HepG2 (cell line): ENCODE results near the gene NR2F6. TPM values are rescaled to one million over a fixed set of nuclear protein-coding genes. Genes with fewer than 3 reads are reported as not detected.

Experiments used
- HDAC1 ChIP-seq: sonication (generic); formaldehyde crosslinking; IDR thresholded peaks from 2 replicates; pipeline ENCODE4 v1.5.1; 2020; ENCODE audit warnings: mild to moderate bottlenecking, missing genetic modification reagents
- HNF4G ChIP-seq, 2 experiments: sonication (generic) in 1 of 2; formaldehyde crosslinking in 1 of 2; IDR thresholded peaks; 2 replicates each; pipeline versions ENCODE4 v1.4.0 to v1.6.1; 2011 to 2020; ENCODE audit warnings: borderline replicate concordance in 2 of 2, low read depth in 2 of 2, mild to moderate bottlenecking in 2 of 2, low read length in 1 of 2, missing genetic modification reagents in 1 of 2, moderate library complexity in 1 of 2
- HNRNPK ChIP-seq: fragments of 200-400 bp; formaldehyde crosslinking; IDR thresholded peaks from 2 replicates; pipeline ENCODE4 v1.6.1; 2018; ENCODE audit warnings: low read length, low read depth, moderate library complexity, mild to moderate bottlenecking; ENCODE audit not compliant: poor library complexity, severe bottlenecking
- HOXA3 ChIP-seq: sonication (generic); formaldehyde crosslinking; IDR thresholded peaks from 2 replicates; pipeline ENCODE4 v1.5.0; 2020; ENCODE audit warnings: missing genetic modification reagents
- KDM1A ChIP-seq: IDR thresholded peaks from 2 replicates; pipeline ENCODE4 v1.6.1; 2016; ENCODE audit warnings: missing compliant biosample characterization
- KDM5A ChIP-seq: fragments of 200-600 bp; sonication (generic); IDR thresholded peaks from 2 replicates; pipeline ENCODE4 v1.7.0; 2018; ENCODE audit warnings: antibody characterized with exemption, mild to moderate bottlenecking, low read length, borderline replicate concordance
- KDM5B ChIP-seq: sonication (generic); formaldehyde crosslinking; IDR thresholded peaks from 2 replicates; pipeline ENCODE4 v1.4.0; 2020; ENCODE audit warnings: missing genetic modification reagents, mild to moderate bottlenecking, borderline replicate concordance
- KLF16 ChIP-seq, 2 experiments: sonication (generic) in 1 of 2; formaldehyde crosslinking in 1 of 2; IDR thresholded peaks; 2 replicates each; pipeline versions ENCODE4 v1.6.1 to v1.8.0; 2016 to 2023; ENCODE audit warnings: missing genetic modification reagents in 2 of 2, missing compliant biosample characterization in 1 of 2
- LBX2 ChIP-seq: sonication (generic); formaldehyde crosslinking; IDR thresholded peaks from 2 replicates; pipeline ENCODE4 v1.5.0; 2020; ENCODE audit warnings: missing genetic modification reagents, mild to moderate bottlenecking, borderline replicate concordance
- MTA1 ChIP-seq: sonication (generic); formaldehyde crosslinking; IDR thresholded peaks from 2 replicates; pipeline ENCODE4 v1.4.0; 2020; ENCODE audit warnings: missing genetic modification reagents, mild to moderate bottlenecking, borderline replicate concordance
- NR2F6 ChIP-seq, 2 experiments: IDR thresholded peaks; 2 replicates each; pipeline ENCODE4 v1.6.1; 2016; ENCODE audit warnings: antibody characterized with exemption in 1 of 2, mild to moderate bottlenecking in 1 of 2
- ONECUT2 ChIP-seq: sonication (generic); formaldehyde crosslinking; IDR thresholded peaks from 2 replicates; pipeline ENCODE4 v1.4.0; 2020; ENCODE audit warnings: missing genetic modification reagents
- PPARG ChIP-seq: conservative IDR thresholded peaks from 2 replicates; pipeline ENCODE4 v1.6.1; 2016; ENCODE audit warnings: missing biosample characterization, missing genetic modification reagents
- SMYD3 ChIP-seq: sonication (generic); formaldehyde crosslinking; IDR thresholded peaks from 2 replicates; pipeline ENCODE4 v1.8.1; 2023; ENCODE audit warnings: mild to moderate bottlenecking, missing genetic modification reagents
- XRCC5 ChIP-seq: fragments of 200-400 bp; formaldehyde crosslinking; optimal IDR thresholded peaks from 2 replicates; pipeline ENCODE3; 2017; ENCODE audit warnings: mild to moderate bottlenecking, low read length
- ZFP36 ChIP-seq: fragments of 150-350 bp; IDR thresholded peaks from 2 replicates; pipeline ENCODE4 v1.6.1; 2018; ENCODE audit warnings: borderline replicate concordance, low read length, low read depth; ENCODE audit not compliant: partially characterized antibody
- ZFY ChIP-seq: sonication (generic); formaldehyde crosslinking; IDR thresholded peaks from 2 replicates; pipeline ENCODE4 v1.4.0; 2020; ENCODE audit warnings: missing genetic modification reagents
- ZNF501 ChIP-seq: sonication (generic); formaldehyde crosslinking; IDR thresholded peaks from 2 replicates; pipeline ENCODE4 v1.5.1; 2020; ENCODE audit warnings: mild to moderate bottlenecking, moderate library complexity, missing genetic modification reagents
- ZNF563 ChIP-seq: sonication (generic); formaldehyde crosslinking; IDR thresholded peaks from 2 replicates; pipeline ENCODE4 v1.8.0; 2022; ENCODE audit warnings: mild to moderate bottlenecking, moderate library complexity, missing genetic modification reagents
- ZNF761 ChIP-seq: sonication (generic); formaldehyde crosslinking; conservative IDR thresholded peaks from 2 replicates; pipeline ENCODE4 v1.4.0; 2020; ENCODE audit warnings: mild to moderate bottlenecking, missing genetic modification reagents
- ZNF792 ChIP-seq: IDR thresholded peaks from 2 replicates; pipeline ENCODE4 v1.6.1; 2016
- polyA plus RNA-seq, 8 experiments: library from polyadenylated mRNA; depleted of rRNA in 3 of 8; stranded (reverse) in 7 of 8; unstranded in 1 of 8; fragments of >200 nt; fragmentation: Illumina TruSeq in 4 of 8; extraction: Trizol in 4 of 8; gene quantifications; 2 replicates each; pipeline versions ENCODE4 v1.2.1 to v1.2.3, GENCODE V29; 2011 to 2016; ENCODE audit warnings: low read depth in 4 of 8, missing spikeins in 1 of 8, mixed read lengths in 1 of 8; ENCODE audit not compliant: insufficient read depth in 1 of 8
- total RNA-seq, 5 experiments: library from RNA; depleted of rRNA; stranded (reverse); fragments of >200 nt; fragmentation: Illumina TruSeq; extraction: Trizol; gene quantifications; 2 replicates each; pipeline ENCODE4 v1.2.3, GENCODE V29; 2016; ENCODE audit warnings: low read depth in 1 of 5
- TF ChIP-seq, protein P1 (sequence below), 2 experiments: sonication (generic) in 1 of 2; formaldehyde crosslinking in 1 of 2; IDR thresholded peaks; 2 replicates each; pipeline versions ENCODE4 v1.4.0 to v1.6.1; 2018 to 2020; ENCODE audit warnings: missing genetic modification reagents in 2 of 2, borderline replicate concordance in 1 of 2, low read depth in 1 of 2, mild to moderate bottlenecking in 1 of 2, missing biosample characterization in 1 of 2
- TF ChIP-seq, protein P2 (sequence below): sonication (generic); formaldehyde crosslinking; conservative IDR thresholded peaks from 2 replicates; pipeline ENCODE4 v1.4.0; 2020; ENCODE audit warnings: mild to moderate bottlenecking, missing genetic modification reagents, moderate library complexity

NR2F6 gene
- total and polyA plus RNA-seq, 2 of the 13 experiments (the other 11 are each of a cell fraction or from before 2014, with no cell fraction given): 30.9 to 72.4 TPM

DNA sequence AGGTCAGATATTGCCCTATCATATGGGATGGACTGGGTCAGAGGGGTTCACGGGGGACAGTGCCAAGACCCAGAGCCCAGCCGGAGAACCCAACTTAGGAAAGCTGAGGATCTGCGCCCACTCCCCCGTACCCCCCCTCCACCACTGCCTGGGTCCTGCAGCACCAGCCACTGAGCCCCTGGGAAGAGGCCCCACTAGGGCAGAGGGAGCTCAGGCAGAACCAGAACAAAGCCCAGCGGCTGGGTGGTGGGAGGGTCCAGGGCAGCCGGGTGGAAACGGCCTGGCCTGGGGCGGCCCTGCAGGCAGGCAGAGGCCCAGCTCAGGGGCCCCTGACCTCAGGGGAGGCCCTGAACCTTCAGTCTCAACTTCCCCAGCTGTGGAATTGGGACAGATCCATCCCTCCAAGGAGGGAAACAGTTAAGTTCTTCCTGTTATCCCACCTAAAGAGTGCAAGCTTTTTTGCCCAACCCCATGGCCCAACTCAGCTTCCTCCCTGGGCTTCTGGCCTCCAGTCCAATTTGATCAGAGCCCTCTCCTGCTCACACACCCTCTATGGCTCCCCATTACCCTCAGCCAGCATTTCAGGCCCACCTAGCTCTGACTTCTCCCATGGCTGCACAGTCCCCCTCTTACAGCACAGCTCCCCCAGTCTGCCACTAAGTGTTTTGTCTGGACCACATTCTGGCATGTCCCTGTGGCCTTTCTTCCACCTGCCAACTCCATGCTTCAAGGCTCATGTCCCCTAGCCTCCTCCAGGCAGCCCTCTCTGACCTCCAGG is 3.1 kb downstream of the NR2F6 start (continued):
- TF ChIP-seq ZNF761 (CRISPR knock-in tag): no peak
- 0 out of 2 replicates have a peak, but pooled peaks have one; percentile 9 for TF ChIP-seq HNF4G (IDR thresholded peaks at IDR 0.05; ENCODE audit: borderline replicate concordance, low read depth, low read length)
- no peak for TF ChIP-seq HNF4G (CRISPR knock-in tag; IDR thresholded peaks at IDR 0.05; ENCODE audit: borderline replicate concordance, low read depth)
- peak; percentile 9 for TF ChIP-seq ZFP36
- 0 out of 2 replicates have a peak, but pooled peaks have one; percentile 2 for TF ChIP-seq ZNF501 (CRISPR knock-in tag)
- TF ChIP-seq NR2F6 (IDR thresholded peaks at IDR 0.05): peak; percentile 55; the same call in 1 of the 2 replicates
- TF ChIP-seq NR2F6 (CRISPR knock-in tag; IDR thresholded peaks at IDR 0.05): 0 out of 2 replicates have a peak, but pooled peaks have one; percentile 16
- TF ChIP-seq HNRNPK: no peak
- TF ChIP-seq ONECUT2 (CRISPR knock-in tag): no peak
- TF ChIP-seq PPARG (CRISPR knock-in tag): 0 out of 2 replicates have a peak, but pooled peaks have one; percentile 17
- no peak for TF ChIP-seq ZNF792
- TF ChIP-seq HOXA3: peak; percentile 45; the same call in 1 of the 2 replicates
- TF ChIP-seq LBX2 (CRISPR knock-in tag): no peak
- TF ChIP-seq, protein P1, sequence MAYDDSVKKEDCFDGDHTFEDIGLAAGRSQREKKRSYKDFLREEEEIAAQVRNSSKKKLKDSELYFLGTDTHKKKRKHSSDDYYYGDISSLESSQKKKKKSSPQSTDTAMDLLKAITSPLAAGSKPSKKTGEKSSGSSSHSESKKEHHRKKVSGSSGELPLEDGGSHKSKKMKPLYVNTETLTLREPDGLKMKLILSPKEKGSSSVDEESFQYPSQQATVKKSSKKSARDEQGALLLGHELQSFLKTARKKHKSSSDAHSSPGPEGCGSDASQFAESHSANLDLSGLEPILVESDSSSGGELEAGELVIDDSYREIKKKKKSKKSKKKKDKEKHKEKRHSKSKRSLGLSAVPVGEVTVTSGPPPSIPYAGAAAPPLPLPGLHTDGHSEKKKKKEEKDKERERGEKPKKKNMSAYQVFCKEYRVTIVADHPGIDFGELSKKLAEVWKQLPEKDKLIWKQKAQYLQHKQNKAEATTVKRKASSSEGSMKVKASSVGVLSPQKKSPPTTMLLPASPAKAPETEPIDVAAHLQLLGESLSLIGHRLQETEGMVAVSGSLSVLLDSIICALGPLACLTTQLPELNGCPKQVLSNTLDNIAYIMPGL (CRISPR knock-in tag; IDR thresholded peaks at IDR 0.05; ENCODE audit: borderline replicate concordance in 1 of 2, low read depth in 1 of 2): 0 out of 4 replicates have a peak, but pooled peaks of 1 of the 2 experiments have one; percentile 22
- TF ChIP-seq ZFY (CRISPR knock-in tag): peak; percentile 18; the same call in 1 of the 2 replicates
- TF ChIP-seq HDAC1 (CRISPR knock-in tag): 0 out of 2 replicates have a peak, but pooled peaks have one; percentile 27
- TF ChIP-seq KDM1A (CRISPR knock-in tag): peak; percentile 26; the same call in 1 of the 2 replicates
- TF ChIP-seq KDM5A: no peak
- TF ChIP-seq ZNF563: no peak
- TF ChIP-seq MTA1: 0 out of 2 replicates have a peak, but pooled peaks have one; percentile 20
- TF ChIP-seq XRCC5: peak; percentile 37
- TF ChIP-seq KDM5B (CRISPR knock-in tag): no peak; the same call in 1 of the 2 replicates
- no peak for TF ChIP-seq SMYD3 (CRISPR knock-in tag)
- TF ChIP-seq, protein P2, sequence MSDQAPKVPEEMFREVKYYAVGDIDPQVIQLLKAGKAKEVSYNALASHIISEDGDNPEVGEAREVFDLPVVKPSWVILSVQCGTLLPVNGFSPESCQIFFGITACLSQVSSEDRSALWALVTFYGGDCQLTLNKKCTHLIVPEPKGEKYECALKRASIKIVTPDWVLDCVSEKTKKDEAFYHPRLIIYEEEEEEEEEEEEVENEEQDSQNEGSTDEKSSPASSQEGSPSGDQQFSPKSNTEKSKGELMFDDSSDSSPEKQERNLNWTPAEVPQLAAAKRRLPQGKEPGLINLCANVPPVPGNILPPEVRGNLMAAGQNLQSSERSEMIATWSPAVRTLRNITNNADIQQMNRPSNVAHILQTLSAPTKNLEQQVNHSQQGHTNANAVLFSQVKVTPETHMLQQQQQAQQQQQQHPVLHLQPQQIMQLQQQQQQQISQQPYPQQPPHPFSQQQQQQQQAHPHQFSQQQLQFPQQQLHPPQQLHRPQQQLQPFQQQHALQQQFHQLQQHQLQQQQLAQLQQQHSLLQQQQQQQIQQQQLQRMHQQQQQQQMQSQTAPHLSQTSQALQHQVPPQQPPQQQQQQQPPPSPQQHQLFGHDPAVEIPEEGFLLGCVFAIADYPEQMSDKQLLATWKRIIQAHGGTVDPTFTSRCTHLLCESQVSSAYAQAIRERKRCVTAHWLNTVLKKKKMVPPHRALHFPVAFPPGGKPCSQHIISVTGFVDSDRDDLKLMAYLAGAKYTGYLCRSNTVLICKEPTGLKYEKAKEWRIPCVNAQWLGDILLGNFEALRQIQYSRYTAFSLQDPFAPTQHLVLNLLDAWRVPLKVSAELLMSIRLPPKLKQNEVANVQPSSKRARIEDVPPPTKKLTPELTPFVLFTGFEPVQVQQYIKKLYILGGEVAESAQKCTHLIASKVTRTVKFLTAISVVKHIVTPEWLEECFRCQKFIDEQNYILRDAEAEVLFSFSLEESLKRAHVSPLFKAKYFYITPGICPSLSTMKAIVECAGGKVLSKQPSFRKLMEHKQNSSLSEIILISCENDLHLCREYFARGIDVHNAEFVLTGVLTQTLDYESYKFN (CRISPR knock-in tag): peak; percentile 63; the same call in 1 of the 2 replicates
- no peak for TF ChIP-seq KLF16 (CRISPR knock-in tag; IDR thresholded peaks at IDR 0.05)
